K562 (cell line): Measurements from ENCODE around the gene RBPJ. TPM values are rescaled to one million over a fixed set of nuclear protein-coding genes. Genes with fewer than 3 reads are reported as not detected.

Experiments
- CCNT2 ChIP-seq: IDR thresholded peaks from 2 replicates; pipeline ENCODE4 v1.6.1; 2011; ENCODE audit warnings: borderline replicate concordance, low read depth, mild to moderate bottlenecking, moderate library complexity, mixed read lengths, low read length; ENCODE audit not compliant: insufficient read length; ENCODE audit errors: extremely low read depth
- FOXA1 ChIP-seq: fragments of 450-650 bp; IDR thresholded peaks from 2 replicates; pipeline ENCODE4 v1.6.1; 2016; ENCODE audit warnings: mild to moderate bottlenecking, borderline replicate concordance
- GATA2 ChIP-seq: sonication (generic); formaldehyde crosslinking; IDR thresholded peaks from 2 replicates; pipeline ENCODE4 v1.4.0; 2020; ENCODE audit warnings: mild to moderate bottlenecking, missing genetic modification reagents
- NFE2L1 ChIP-seq: fragments of 450-650 bp; IDR thresholded peaks from 2 replicates; pipeline ENCODE4 v1.6.1; 2016; ENCODE audit warnings: missing genetic modification characterization, low read depth, mild to moderate bottlenecking, missing compliant biosample characterization, moderate library complexity, borderline replicate concordance
- PHF21A ChIP-seq: fragments of 450-650 bp; IDR thresholded peaks from 2 replicates; pipeline ENCODE4 v1.6.1; 2017; ENCODE audit warnings: low read depth, borderline replicate concordance
- POLR2H ChIP-seq: IDR thresholded peaks from 2 replicates; pipeline ENCODE4 v1.6.1; 2016; ENCODE audit warnings: missing genetic modification characterization, low read depth, mild to moderate bottlenecking, control low read depth, missing compliant biosample characterization, moderate library complexity
- SAFB2 ChIP-seq: fragments of 200-400 bp; formaldehyde crosslinking; IDR thresholded peaks from 2 replicates; pipeline ENCODE4 v1.6.1; 2018; ENCODE audit warnings: borderline replicate concordance, low read length, low read depth, moderate library complexity; ENCODE audit not compliant: severe bottlenecking
- SREBF1 ChIP-seq: fragments of 150-350 bp; IDR thresholded peaks from 2 replicates; pipeline ENCODE4 v1.6.1; 2014; ENCODE audit warnings: antibody characterized with exemption, low read depth, low read length, borderline replicate concordance
- SRSF1 ChIP-seq: fragments of 200-400 bp; formaldehyde crosslinking; IDR thresholded peaks from 2 replicates; pipeline ENCODE4 v1.6.1; 2017; ENCODE audit warnings: mild to moderate bottlenecking, low read depth, low read length, moderate library complexity
- ZBTB33 ChIP-seq: sonication (generic); formaldehyde crosslinking; IDR thresholded peaks from 2 replicates; pipeline ENCODE4 v1.8.1; 2023; ENCODE audit warnings: mild to moderate bottlenecking, missing genetic modification reagents
- ZEB2 ChIP-seq: fragments of 450-650 bp; IDR thresholded peaks from 2 replicates; pipeline ENCODE4 v1.6.1; 2016
- polyA plus RNA-seq, 8 experiments: library from polyadenylated mRNA; depleted of rRNA in 4 of 8; stranded (reverse) in 5 of 8; unstranded in 3 of 8; fragments of >200 nt; fragmentation: Nextera tagmentation in 2 of 8; fragmentation: Illumina TruSeq in 1 of 8; extraction: Ambion mirVana in 2 of 8; extraction: Trizol in 1 of 8; gene quantifications; 2 replicates each; pipeline versions ENCODE4 v1.2.1 to v1.2.3, GENCODE V29; 2011 to 2014; ENCODE audit warnings: inconsistent platforms in 1 of 8, missing spikeins in 1 of 8
- total RNA-seq, 7 experiments: library from RNA; depleted of rRNA in 6 of 7; stranded (reverse); fragments of >200 nt in 6 of 7; fragmentation: Illumina TruSeq in 2 of 7; extraction: Trizol in 2 of 7; gene quantifications; 2 replicates each; pipeline versions ENCODE4 v1.2.1 to v1.2.3, GENCODE V29; 2011 to 2021; ENCODE audit warnings: low replicate concordance in 1 of 7

The RBPJ gene
- total and polyA plus RNA-seq, 9 of the 15 experiments (the other 6 are each of a cell fraction or from before 2014, with no cell fraction given), result 17.2 to 49.4 (median 33.8) TPM

- no peak for TF ChIP-seq SAFB2
- TF ChIP-seq CCNT2, result no peak
- TF ChIP-seq ZEB2, result no peak
- TF ChIP-seq PHF21A, result no peak
- no peak for TF ChIP-seq SRSF1
- TF ChIP-seq NFE2L1 (tag), result no peak
- no peak for TF ChIP-seq SREBF1
- no peak for TF ChIP-seq FOXA1
- no peak for TF ChIP-seq ZBTB33 (CRISPR knock-in tag)
- no peak for TF ChIP-seq GATA2
- TF ChIP-seq POLR2H, result no peak
- TF ChIP-seq, all 486 proteins: peak for 4
Observed at GRCh38 chr4:26325191-26325590, 4.4 kb downstream of the RBPJ start (continued).
